HepG2 (cell line): ENCODE measurements around the gene NAALADL1. TPM values are rescaled to one million over a fixed set of nuclear protein-coding genes. Genes with fewer than 3 reads are reported as not detected.

ENCODE experiments used
- ATF7 ChIP-seq, 2 experiments: fragments of 450-650 bp in 1 of 2; sonication (generic) in 1 of 2; formaldehyde crosslinking in 1 of 2; IDR thresholded peaks; 2 replicates each; pipeline versions ENCODE4 v1.4.0 to v1.6.1; 2016 to 2020; ENCODE audit warnings: antibody characterized with exemption in 1 of 2, mild to moderate bottlenecking in 1 of 2, missing genetic modification reagents in 1 of 2
- KAT2B ChIP-seq: fragments of 150-350 bp; IDR thresholded peaks from 2 replicates; pipeline ENCODE4 v1.6.1; 2014; ENCODE audit warnings: low read depth, low read length, borderline replicate concordance
- NCOA1 ChIP-seq: sonication (generic); formaldehyde crosslinking; IDR thresholded peaks from 2 replicates; pipeline ENCODE4 v1.9.0; 2021; ENCODE audit warnings: missing genetic modification reagents
- PTBP1 ChIP-seq: fragments of 200-400 bp; formaldehyde crosslinking; IDR thresholded peaks from 2 replicates; pipeline ENCODE4 v1.6.1; 2018; ENCODE audit warnings: low read length, low read depth; ENCODE audit not compliant: poor library complexity, severe bottlenecking
- SNAI1 ChIP-seq: sonication (generic); formaldehyde crosslinking; IDR thresholded peaks from 2 replicates; pipeline ENCODE4 v1.5.0; 2020; ENCODE audit warnings: mild to moderate bottlenecking, missing genetic modification reagents, borderline replicate concordance
- SP1 ChIP-seq, 2 experiments: fragments of 450-650 bp in 1 of 2; sonication (generic) in 1 of 2; formaldehyde crosslinking in 1 of 2; IDR thresholded peaks; 2 replicates each; pipeline versions ENCODE4 v1.4.0 to v1.6.1; 2016 to 2020; ENCODE audit warnings: missing genetic modification reagents in 1 of 2
- TBX3 ChIP-seq: fragments of 450-650 bp; IDR thresholded peaks from 2 replicates; pipeline ENCODE4 v1.6.1; 2017; ENCODE audit warnings: antibody characterized with exemption, mild to moderate bottlenecking, inconsistent platforms, borderline replicate concordance
- ZFYVE20 ChIP-seq: sonication (generic); formaldehyde crosslinking; IDR thresholded peaks from 2 replicates; pipeline ENCODE4 v1.8.0; 2023; ENCODE audit warnings: low read depth, mild to moderate bottlenecking, moderate library complexity, missing genetic modification reagents, borderline replicate concordance
- ZMAT3 ChIP-seq: sonication (generic); formaldehyde crosslinking; conservative IDR thresholded peaks from 2 replicates; pipeline ENCODE4 v1.7.0; 2021; ENCODE audit warnings: missing genetic modification reagents
- ZNF124 ChIP-seq: sonication (generic); formaldehyde crosslinking; IDR thresholded peaks from 2 replicates; pipeline ENCODE4 v1.4.0; 2020; ENCODE audit warnings: missing genetic modification reagents
- ZNF354B ChIP-seq: sonication (generic); formaldehyde crosslinking; IDR thresholded peaks from 2 replicates; pipeline ENCODE4 v1.8.0; 2022; ENCODE audit warnings: mild to moderate bottlenecking, missing genetic modification reagents
- ZNF615 ChIP-seq: sonication (generic); formaldehyde crosslinking; IDR thresholded peaks from 2 replicates; pipeline ENCODE4 v1.5.0; 2020; ENCODE audit warnings: mild to moderate bottlenecking, missing genetic modification reagents, borderline replicate concordance
- polyA plus RNA-seq, 8 experiments: library from polyadenylated mRNA; depleted of rRNA in 3 of 8; stranded (reverse) in 7 of 8; unstranded in 1 of 8; fragments of >200 nt; fragmentation: Illumina TruSeq in 4 of 8; extraction: Trizol in 4 of 8; gene quantifications; 2 replicates each; pipeline versions ENCODE4 v1.2.1 to v1.2.3, GENCODE V29; 2011 to 2016; ENCODE audit warnings: low read depth in 4 of 8, missing spikeins in 1 of 8, mixed read lengths in 1 of 8; ENCODE audit not compliant: insufficient read depth in 1 of 8
- total RNA-seq, 5 experiments: library from RNA; depleted of rRNA; stranded (reverse); fragments of >200 nt; fragmentation: Illumina TruSeq; extraction: Trizol; gene quantifications; 2 replicates each; pipeline ENCODE4 v1.2.3, GENCODE V29; 2016; ENCODE audit warnings: low read depth in 1 of 5
- TF ChIP-seq, protein P1 (sequence below): sonication (generic); formaldehyde crosslinking; IDR thresholded peaks from 2 replicates; pipeline ENCODE4 v1.8.1; 2022; ENCODE audit warnings: low read depth, mild to moderate bottlenecking, missing genetic modification reagents
- TF ChIP-seq, protein P2 (sequence below): sonication (generic); formaldehyde crosslinking; IDR thresholded peaks from 2 replicates; pipeline ENCODE4 v1.8.1; 2023; ENCODE audit warnings: mild to moderate bottlenecking, missing genetic modification reagents, borderline replicate concordance
- TF ChIP-seq, protein P3 (sequence below): sonication (generic); formaldehyde crosslinking; IDR thresholded peaks from 2 replicates; pipeline ENCODE4 v1.8.0; 2022; ENCODE audit warnings: low read depth, missing genetic modification reagents
- TF ChIP-seq, protein P4 (sequence below): sonication (generic); formaldehyde crosslinking; IDR thresholded peaks from 2 replicates; pipeline ENCODE4 v1.4.0; 2020; ENCODE audit warnings: mild to moderate bottlenecking, missing genetic modification reagents
- TF ChIP-seq, protein P5 (sequence below): sonication (generic); formaldehyde crosslinking; IDR thresholded peaks from 2 replicates; pipeline ENCODE4 v1.4.0; 2020; ENCODE audit warnings: mild to moderate bottlenecking, missing genetic modification reagents

NAALADL1 gene
- total and polyA plus RNA-seq, 2 of the 13 experiments (the other 11 are each of a cell fraction or from before 2014, with no cell fraction given): 9.3 to 33.9 TPM

DNA sequence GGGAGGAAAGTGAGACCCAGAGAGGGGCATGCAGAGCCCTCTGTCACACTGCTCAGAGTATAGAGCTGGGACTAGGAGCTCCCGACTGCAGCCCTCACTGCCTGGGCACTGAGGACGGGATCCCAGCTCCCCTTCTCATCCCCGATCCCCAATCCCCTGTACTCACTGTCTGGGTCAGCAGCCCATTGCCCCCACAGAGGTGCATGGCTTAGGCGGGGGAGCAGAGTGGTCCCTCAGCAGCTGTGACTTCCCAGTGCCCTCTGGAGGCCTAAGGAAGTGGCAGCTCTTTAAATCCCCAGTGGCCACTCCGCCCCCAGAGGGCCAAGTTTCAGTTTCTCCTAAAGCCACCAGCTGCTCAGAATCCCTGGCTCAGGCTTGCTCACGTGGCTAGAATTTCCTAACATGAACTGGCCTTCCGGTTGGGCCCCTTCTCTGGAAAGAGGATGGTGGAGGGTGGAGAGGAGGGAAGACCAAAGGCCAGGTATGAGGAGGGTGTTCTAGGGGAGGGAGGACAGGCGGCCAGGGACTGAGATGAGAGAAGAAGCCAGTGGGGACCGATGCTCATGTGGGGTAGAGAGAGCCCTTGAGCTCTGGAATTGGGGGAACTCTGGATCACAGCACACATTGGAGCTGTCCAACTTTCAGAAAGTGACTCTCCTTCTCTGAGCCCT is 61.5 kb downstream of the NAALADL1 start, which contains the start of gene BATF2 (continued):
- TF ChIP-seq ZMAT3 (CRISPR knock-in tag) (no peak), ZNF354B (no peak), ZNF124 (CRISPR knock-in tag) (peak; percentile 61; the same call in 1 of the 2 replicates), KAT2B (no peak), TBX3 (no peak), SNAI1 (CRISPR knock-in tag) (no peak; the same call in 1 of the 2 replicates), SP1 (IDR thresholded peaks at IDR 0.05) (no peak), SP1 (CRISPR knock-in tag; IDR thresholded peaks at IDR 0.05) (no peak), PTBP1 (no peak), ZNF615 (CRISPR knock-in tag) (no peak), ATF7 (IDR thresholded peaks at IDR 0.05) (no peak), ATF7 (CRISPR knock-in tag; IDR thresholded peaks at IDR 0.05) (0 out of 2 replicates have a peak, but pooled peaks have one; percentile 15), ZFYVE20 (no peak), NCOA1 (CRISPR knock-in tag) (no peak)
- TF ChIP-seq, protein P1, sequence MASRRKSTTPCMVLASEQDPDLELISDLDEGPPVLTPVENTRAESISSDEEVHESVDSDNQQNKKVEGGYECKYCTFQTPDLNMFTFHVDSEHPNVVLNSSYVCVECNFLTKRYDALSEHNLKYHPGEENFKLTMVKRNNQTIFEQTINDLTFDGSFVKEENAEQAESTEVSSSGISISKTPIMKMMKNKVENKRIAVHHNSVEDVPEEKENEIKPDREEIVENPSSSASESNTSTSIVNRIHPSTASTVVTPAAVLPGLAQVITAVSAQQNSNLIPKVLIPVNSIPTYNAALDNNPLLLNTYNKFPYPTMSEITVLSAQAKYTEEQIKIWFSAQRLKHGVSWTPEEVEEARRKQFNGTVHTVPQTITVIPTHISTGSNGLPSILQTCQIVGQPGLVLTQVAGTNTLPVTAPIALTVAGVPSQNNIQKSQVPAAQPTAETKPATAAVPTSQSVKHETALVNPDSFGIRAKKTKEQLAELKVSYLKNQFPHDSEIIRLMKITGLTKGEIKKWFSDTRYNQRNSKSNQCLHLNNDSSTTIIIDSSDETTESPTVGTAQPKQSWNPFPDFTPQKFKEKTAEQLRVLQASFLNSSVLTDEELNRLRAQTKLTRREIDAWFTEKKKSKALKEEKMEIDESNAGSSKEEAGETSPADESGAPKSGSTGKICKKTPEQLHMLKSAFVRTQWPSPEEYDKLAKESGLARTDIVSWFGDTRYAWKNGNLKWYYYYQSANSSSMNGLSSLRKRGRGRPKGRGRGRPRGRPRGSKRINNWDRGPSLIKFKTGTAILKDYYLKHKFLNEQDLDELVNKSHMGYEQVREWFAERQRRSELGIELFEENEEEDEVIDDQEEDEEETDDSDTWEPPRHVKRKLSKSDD: 0 out of 2 replicates have a peak, but pooled peaks have one; percentile 22
- TF ChIP-seq, protein P2, sequence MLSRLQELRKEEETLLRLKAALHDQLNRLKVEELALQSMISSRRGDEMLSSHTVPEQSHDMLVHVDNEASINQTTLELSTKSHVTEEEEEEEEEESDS (CRISPR knock-in tag): 0 out of 2 replicates have a peak, but pooled peaks have one; percentile 72
- TF ChIP-seq, protein P3, sequence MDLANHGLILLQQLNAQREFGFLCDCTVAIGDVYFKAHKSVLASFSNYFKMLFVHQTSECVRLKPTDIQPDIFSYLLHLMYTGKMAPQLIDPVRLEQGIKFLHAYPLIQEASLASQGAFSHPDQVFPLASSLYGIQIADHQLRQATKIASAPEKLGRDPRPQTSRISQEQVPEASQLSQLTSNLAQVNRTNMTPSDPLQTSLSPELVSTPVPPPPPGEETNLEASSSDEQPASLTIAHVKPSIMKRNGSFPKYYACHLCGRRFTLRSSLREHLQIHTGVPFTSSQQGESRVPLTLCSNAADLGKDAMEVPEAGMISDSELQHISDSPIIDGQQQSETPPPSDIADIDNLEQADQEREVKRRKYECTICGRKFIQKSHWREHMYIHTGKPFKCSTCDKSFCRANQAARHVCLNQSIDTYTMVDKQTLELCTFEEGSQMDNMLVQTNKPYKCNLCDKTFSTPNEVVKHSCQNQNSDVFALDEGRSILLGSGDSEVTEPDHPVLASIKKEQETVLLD (CRISPR knock-in tag): no peak
- TF ChIP-seq, protein P4, sequence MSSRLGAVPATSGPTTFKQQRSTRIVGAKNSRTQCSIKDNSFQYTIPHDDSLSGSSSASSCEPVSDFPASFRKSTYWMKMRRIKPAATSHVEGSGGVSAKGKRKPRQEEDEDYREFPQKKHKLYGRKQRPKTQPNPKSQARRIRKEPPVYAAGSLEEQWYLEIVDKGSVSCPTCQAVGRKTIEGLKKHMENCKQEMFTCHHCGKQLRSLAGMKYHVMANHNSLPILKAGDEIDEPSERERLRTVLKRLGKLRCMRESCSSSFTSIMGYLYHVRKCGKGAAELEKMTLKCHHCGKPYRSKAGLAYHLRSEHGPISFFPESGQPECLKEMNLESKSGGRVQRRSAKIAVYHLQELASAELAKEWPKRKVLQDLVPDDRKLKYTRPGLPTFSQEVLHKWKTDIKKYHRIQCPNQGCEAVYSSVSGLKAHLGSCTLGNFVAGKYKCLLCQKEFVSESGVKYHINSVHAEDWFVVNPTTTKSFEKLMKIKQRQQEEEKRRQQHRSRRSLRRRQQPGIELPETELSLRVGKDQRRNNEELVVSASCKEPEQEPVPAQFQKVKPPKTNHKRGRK (CRISPR knock-in tag): no peak
- TF ChIP-seq, protein P5, sequence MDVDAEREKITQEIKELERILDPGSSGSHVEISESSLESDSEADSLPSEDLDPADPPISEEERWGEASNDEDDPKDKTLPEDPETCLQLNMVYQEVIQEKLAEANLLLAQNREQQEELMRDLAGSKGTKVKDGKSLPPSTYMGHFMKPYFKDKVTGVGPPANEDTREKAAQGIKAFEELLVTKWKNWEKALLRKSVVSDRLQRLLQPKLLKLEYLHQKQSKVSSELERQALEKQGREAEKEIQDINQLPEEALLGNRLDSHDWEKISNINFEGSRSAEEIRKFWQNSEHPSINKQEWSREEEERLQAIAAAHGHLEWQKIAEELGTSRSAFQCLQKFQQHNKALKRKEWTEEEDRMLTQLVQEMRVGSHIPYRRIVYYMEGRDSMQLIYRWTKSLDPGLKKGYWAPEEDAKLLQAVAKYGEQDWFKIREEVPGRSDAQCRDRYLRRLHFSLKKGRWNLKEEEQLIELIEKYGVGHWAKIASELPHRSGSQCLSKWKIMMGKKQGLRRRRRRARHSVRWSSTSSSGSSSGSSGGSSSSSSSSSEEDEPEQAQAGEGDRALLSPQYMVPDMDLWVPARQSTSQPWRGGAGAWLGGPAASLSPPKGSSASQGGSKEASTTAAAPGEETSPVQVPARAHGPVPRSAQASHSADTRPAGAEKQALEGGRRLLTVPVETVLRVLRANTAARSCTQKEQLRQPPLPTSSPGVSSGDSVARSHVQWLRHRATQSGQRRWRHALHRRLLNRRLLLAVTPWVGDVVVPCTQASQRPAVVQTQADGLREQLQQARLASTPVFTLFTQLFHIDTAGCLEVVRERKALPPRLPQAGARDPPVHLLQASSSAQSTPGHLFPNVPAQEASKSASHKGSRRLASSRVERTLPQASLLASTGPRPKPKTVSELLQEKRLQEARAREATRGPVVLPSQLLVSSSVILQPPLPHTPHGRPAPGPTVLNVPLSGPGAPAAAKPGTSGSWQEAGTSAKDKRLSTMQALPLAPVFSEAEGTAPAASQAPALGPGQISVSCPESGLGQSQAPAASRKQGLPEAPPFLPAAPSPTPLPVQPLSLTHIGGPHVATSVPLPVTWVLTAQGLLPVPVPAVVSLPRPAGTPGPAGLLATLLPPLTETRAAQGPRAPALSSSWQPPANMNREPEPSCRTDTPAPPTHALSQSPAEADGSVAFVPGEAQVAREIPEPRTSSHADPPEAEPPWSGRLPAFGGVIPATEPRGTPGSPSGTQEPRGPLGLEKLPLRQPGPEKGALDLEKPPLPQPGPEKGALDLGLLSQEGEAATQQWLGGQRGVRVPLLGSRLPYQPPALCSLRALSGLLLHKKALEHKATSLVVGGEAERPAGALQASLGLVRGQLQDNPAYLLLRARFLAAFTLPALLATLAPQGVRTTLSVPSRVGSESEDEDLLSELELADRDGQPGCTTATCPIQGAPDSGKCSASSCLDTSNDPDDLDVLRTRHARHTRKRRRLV (CRISPR knock-in tag): no peak
